Breast epithelium (tissue), 4 donors: Measurements from ENCODE around the gene SYT1. TPM values are rescaled to one million over a fixed set of nuclear protein-coding genes. Genes with fewer than 3 reads are reported as not detected.

Experiments
- DNase-seq, 2 donors: peaks; one replicate each; pipeline ENCODE4 v3.0.0-alpha.2; 2019; ENCODE audit warnings: low spot score in 2 of 2
- H3K27ac ChIP-seq, 2 donors: fragments of 200-600 bp; sonication (generic) in 1 of 2; one replicate each; pipeline ENCODE4 v1.5.1; 2016 to 2019; ENCODE audit warnings: mild to moderate bottlenecking in 1 of 2
- H3K27me3 ChIP-seq, 2 donors: fragments of 200-600 bp; sonication (generic) in 1 of 2; one replicate each; pipeline versions ENCODE4 v1.5.1 to v1.6.0; 2017 to 2019; ENCODE audit warnings: control low read depth in 1 of 2, mild to moderate bottlenecking in 1 of 2
- H3K36me3 ChIP-seq: fragments of 200-600 bp; one replicate; pipeline ENCODE4 v1.5.1; 2019
- H3K4me1 ChIP-seq, 2 donors: fragments of 200-600 bp; sonication (generic); one replicate each; pipeline ENCODE4 v1.5.1; 2016 to 2019; ENCODE audit warnings: control low read depth in 1 of 2
- H3K4me3 ChIP-seq, 3 donors: fragments of 200-600 bp; sonication (generic); 1 replicate in 2 of 3; 2 replicates in 1 of 3; pipeline ENCODE4 v1.5.1; 2016 to 2019; ENCODE audit warnings: mild to moderate bottlenecking in 3 of 3, moderate library complexity in 2 of 3
- H3K9me3 ChIP-seq, 2 donors: fragments of 200-600 bp; sonication (generic) in 1 of 2; one replicate each; pipeline ENCODE4 v1.5.1; 2016 to 2019; ENCODE audit warnings: control low read depth in 1 of 2
- CTCF ChIP-seq, 3 donors: fragments of 450-650 bp; IDR thresholded peaks; one replicate each; pipeline ENCODE4 v1.5.1; 2016 to 2017; ENCODE audit warnings: antibody characterized with exemption in 3 of 3, mild to moderate bottlenecking in 3 of 3, moderate library complexity in 3 of 3
- POLR2A ChIP-seq: fragments of 450-650 bp; IDR thresholded peaks from one replicate; pipeline ENCODE4 v1.6.1; 2016; ENCODE audit warnings: antibody characterized with exemption, mild to moderate bottlenecking, moderate library complexity
- POLR2AphosphoS5 ChIP-seq, 3 donors: sonication (generic); formaldehyde crosslinking; IDR thresholded peaks; one replicate each; pipeline ENCODE4 v1.6.1; 2017; ENCODE audit warnings: antibody characterized with exemption in 3 of 3
- intact Hi-C: fragments of 100-400 bp; cut with DNase I; formaldehyde crosslinking; loops from one replicate; pipeline ENCODE4 v1.15.1; 2023; ENCODE audit warnings: low total_unique reads
- total RNA-seq, 3 donors: library from RNA; depleted of rRNA; stranded (reverse); fragments of >200 nt; gene quantifications; one replicate each; pipeline ENCODE4 v1.1.0, GENCODE V29; 2016

SYT1 gene
- total RNA-seq, 3 donors from 2014 or later, result 1.1 to 2.3 (median 1.6) TPM

GRCh38 chr12:79433465-79434072 lies 569.0 kb downstream of the SYT1 start:
- H3K27me3 ChIP-seq, result no peaks in the 10 kb centered on the region
- no peaks in the 10 kb centered on the region for H3K9me3 ChIP-seq
- TF ChIP-seq POLR2AphosphoS5 (IDR thresholded peaks at IDR 0.05) (no peak), CTCF (IDR thresholded peaks at IDR 0.05) (no peak), POLR2A (no peak)
- H3K36me3 ChIP-seq, result no peaks in the 10 kb centered on the region
- H3K4me1 ChIP-seq, result no peaks in the 10 kb centered on the region
- DNase-seq, result no peak
- intact Hi-C loops, result no loop called here
- H3K4me3 ChIP-seq, result no peak overlapping the region
- no peak overlapping the region for H3K27ac ChIP-seq

- H3K4me1 ChIP-seq, result no peaks in the 10 kb centered on the region
- TF ChIP-seq POLR2AphosphoS5 (IDR thresholded peaks at IDR 0.05) (no peak), CTCF (IDR thresholded peaks at IDR 0.05) (no peak), POLR2A (no peak)
- no peak overlapping the region for H3K4me3 ChIP-seq
- H3K9me3 ChIP-seq, result no peaks in the 10 kb centered on the region
- intact Hi-C loops, result no loop called here
- H3K36me3 ChIP-seq, result no peaks in the 10 kb centered on the region
- H3K27ac ChIP-seq, result no peak overlapping the region
- no peaks in the 10 kb centered on the region for H3K27me3 ChIP-seq
- DNase-seq, result no peak
These were observed 570.0 kb downstream of the SYT1 start for GRCh38 chr12:79434561-79434960.

- no peaks in the 10 kb centered on the region for H3K9me3 ChIP-seq
- H3K36me3 ChIP-seq, result no peaks in the 10 kb centered on the region
- H3K27me3 ChIP-seq, result no peaks in the 10 kb centered on the region
- TF ChIP-seq POLR2AphosphoS5 (IDR thresholded peaks at IDR 0.05) (no peak), POLR2A (no peak), CTCF (IDR thresholded peaks at IDR 0.05) (no peak)
- intact Hi-C loops, result no loop called here
- no peak overlapping the region for H3K27ac ChIP-seq
- H3K4me3 ChIP-seq, result no peak overlapping the region
- no peak for DNase-seq
- no peaks in the 10 kb centered on the region for H3K4me1 ChIP-seq
These were observed 571.2 kb downstream of the SYT1 start for GRCh38 chr12:79435742-79436141.

GRCh38 chr12:79438480-79439174 lies 574.1 kb downstream of the SYT1 start:
- Histone ChIP-seq H3K4me1 (no peaks in the 10 kb centered on the region), H3K27me3 (no peaks in the 10 kb centered on the region), H3K27ac (no peak overlapping the region), H3K4me3 (no peak overlapping the region), H3K9me3 (no peaks in the 10 kb centered on the region), H3K36me3 (no peaks in the 10 kb centered on the region)
- TF ChIP-seq POLR2A, result no peak
- TF ChIP-seq POLR2AphosphoS5 (IDR thresholded peaks at IDR 0.05), result no peak
- TF ChIP-seq CTCF (IDR thresholded peaks at IDR 0.05), result no peak
- DNase-seq, result no peak
- intact Hi-C loops, result no loop called here

GRCh38 chr12:79439175-79439825 lies 574.7 kb downstream of the SYT1 start:
- TF ChIP-seq POLR2A (no peak), CTCF (IDR thresholded peaks at IDR 0.05) (no peak), POLR2AphosphoS5 (IDR thresholded peaks at IDR 0.05) (no peak)
- H3K4me1 ChIP-seq, result no peaks in the 10 kb centered on the region
- H3K27ac ChIP-seq, result no peak overlapping the region
- no peaks in the 10 kb centered on the region for H3K36me3 ChIP-seq
- no peak overlapping the region for H3K4me3 ChIP-seq
- H3K27me3 ChIP-seq, result no peaks in the 10 kb centered on the region
- intact Hi-C loops, result no loop called here
- H3K9me3 ChIP-seq, result no peaks in the 10 kb centered on the region
- DNase-seq, result no peak
